B cell (primary cell): ENCODE results near the gene FBH1. TPM values are rescaled to one million over a fixed set of nuclear protein-coding genes. Genes with fewer than 3 reads are reported as not detected.

Experiments
- ATAC-seq: fragments of 200-7000 bp; cut with Tn5 transposase; one replicate; pipeline ENCODE4 v1.10.0; 2021; ENCODE audit warnings: low read depth, mild to moderate bottlenecking, moderate number of reproducible peaks, moderate library complexity
- CTCF ChIA-PET: fragments of 350-600 bp; sonication (Branson Sonifier 250); formaldehyde crosslinking; loops from one replicate; lab custom pipeline; 2021; ENCODE audit warnings: antibody characterized with exemption, inconsistent platforms; lab: Charles Lee
- POLR2A ChIA-PET: fragments of 350-600 bp; sonication (Branson Sonifier 250); formaldehyde crosslinking; loops from one replicate; lab custom pipeline; 2021; ENCODE audit warnings: antibody characterized with exemption; lab: Charles Lee
- DNase-seq: peaks from one replicate; pipeline ENCODE4 v3.0.0; 2013
- H2AFZ ChIP-seq: 2 replicates; pipeline ENCODE4 v1.6.1; 2012; ENCODE audit warnings: mild to moderate bottlenecking, low read depth, low read length; ENCODE audit not compliant: insufficient read depth, poor library complexity, severe bottlenecking
- H3K27ac ChIP-seq, 2 donors: 1 replicate in 1 of 2; 2 replicates in 1 of 2; pipeline ENCODE4 v1.5.1; 2012 to 2013; ENCODE audit warnings: low read length in 2 of 2, mild to moderate bottlenecking in 2 of 2, moderate library complexity in 1 of 2
- H3K27me3 ChIP-seq, 4 experiments: fragments of 200-600 bp in 1 of 4; sonication (generic) in 1 of 4; replicated peaks in 1 of 4; 1 replicate in 2 of 4; 2 replicates in 2 of 4; pipeline versions ENCODE4 v1.6.1 to v1.7.0; 2013 to 2016; ENCODE audit warnings: low read length in 3 of 4, mild to moderate bottlenecking in 2 of 4, mixed read lengths in 1 of 4, moderate library complexity in 1 of 4; ENCODE audit not compliant: insufficient read depth in 4 of 4, control insufficient read depth in 3 of 4; ENCODE audit errors: control extremely low read depth in 1 of 4
- H3K36me3 ChIP-seq, 2 experiments: replicated peaks in 1 of 2; 1 replicate in 1 of 2; 2 replicates in 1 of 2; pipeline versions ENCODE4 v1.6.1 to v1.7.1; 2013; ENCODE audit warnings: low read length in 1 of 2; ENCODE audit not compliant: insufficient read depth in 2 of 2, control insufficient read depth in 1 of 2; ENCODE audit errors: control extremely low read depth in 1 of 2, extremely low read depth in 1 of 2
- H3K4me1 ChIP-seq, 2 donors: fragments of 200-600 bp in 1 of 2; sonication (generic) in 1 of 2; 1 replicate in 1 of 2; 2 replicates in 1 of 2; pipeline versions ENCODE4 v1.5.1 to v1.6.1; 2013 to 2017; ENCODE audit warnings: low read length in 2 of 2; ENCODE audit not compliant: control insufficient read depth in 2 of 2, insufficient read depth in 2 of 2
- H3K4me2 ChIP-seq: replicated peaks from 2 replicates; pipeline ENCODE3; 2012; ENCODE audit warnings: mild to moderate bottlenecking, low read depth, low read length; ENCODE audit not compliant: poor library complexity, severe bottlenecking
- H3K4me3 ChIP-seq, 5 experiments: fragments of 200-600 bp in 1 of 5; sonication (generic) in 1 of 5; 1 replicate in 3 of 5; 2 replicates in 2 of 5; pipeline versions ENCODE4 v1.5.1 to v1.7.0; 2011 to 2016; ENCODE audit warnings: low read length in 4 of 5, mild to moderate bottlenecking in 4 of 5, low read depth in 2 of 5, control low read depth in 1 of 5, moderate library complexity in 1 of 5; ENCODE audit not compliant: insufficient read depth in 1 of 5; ENCODE audit errors: control extremely low read depth in 1 of 5, extremely low read depth in 1 of 5
- H3K79me2 ChIP-seq: fragments of 200-600 bp; sonication (generic); one replicate; pipeline ENCODE4 v1.6.0; 2016; ENCODE audit warnings: low read length; ENCODE audit not compliant: control insufficient read depth, insufficient read depth
- H3K9ac ChIP-seq: fragments of 200-600 bp; sonication (generic); 2 replicates; pipeline ENCODE4 v1.6.1; 2017; ENCODE audit warnings: mild to moderate bottlenecking, low read length, moderate library complexity
- H3K9me3 ChIP-seq, 3 donors: one replicate each; pipeline versions ENCODE4 v1.6.1 to v1.7.1; 2013; ENCODE audit warnings: low read length in 2 of 3; ENCODE audit not compliant: control insufficient read depth in 2 of 3, insufficient read depth in 1 of 3; ENCODE audit errors: control extremely low read depth in 1 of 3
- H4K20me1 ChIP-seq: 2 replicates; pipeline ENCODE4 v1.6.0; 2012; ENCODE audit warnings: mild to moderate bottlenecking, low read length; ENCODE audit not compliant: insufficient read depth, control insufficient read depth, poor library complexity, severe bottlenecking
- H3K27ac Mint-ChIP-seq: one replicate; pipeline ENCODE4 v1.8.0; 2021; ENCODE audit warnings: mixed read lengths
- H3K27me3 Mint-ChIP-seq: one replicate; pipeline ENCODE4 v1.8.0; 2021; ENCODE audit warnings: mixed read lengths
- H3K4me1 Mint-ChIP-seq: one replicate; pipeline ENCODE4 v1.8.0; 2021; ENCODE audit warnings: mixed read lengths
- H3K4me3 Mint-ChIP-seq: one replicate; pipeline ENCODE4 v1.8.0; 2021; ENCODE audit warnings: mixed read lengths
- H3K9me3 Mint-ChIP-seq: one replicate; pipeline ENCODE4 v1.8.0; 2022; ENCODE audit warnings: mixed read lengths; ENCODE audit not compliant: insufficient read depth
- CTCF ChIP-seq: fragments of 200-600 bp; IDR thresholded peaks from one replicate; pipeline ENCODE4 v1.8.0; 2022; ENCODE audit warnings: antibody characterized with exemption, mild to moderate bottlenecking
- EZH2 ChIP-seq: IDR thresholded peaks from 2 replicates; pipeline ENCODE4 v1.6.1; 2012; ENCODE audit warnings: borderline replicate concordance, low read depth, mild to moderate bottlenecking, moderate library complexity, low read length; ENCODE audit not compliant: insufficient read depth, poor library complexity, severe bottlenecking
- WGBS: methylation state at CpG from one replicate; pipeline ENCODE4 v1.1.5; 2013; ENCODE audit warnings: missing lambda C conversion rate; ENCODE audit not compliant: insufficient coverage; 5-methylcytosine and 5-hydroxymethylcytosine counted together
- intact Hi-C: fragments of 100-400 bp; cut with micrococcal nuclease; formaldehyde crosslinking; loops from one replicate; pipeline ENCODE4 v1.10.0; 2022
- polyA plus RNA-seq: library from polyadenylated mRNA; depleted of rRNA; stranded (reverse); fragments of >200 nt; gene quantifications from 2 replicates; pipeline ENCODE4 v1.2.3, GENCODE V29; 2012
- total RNA-seq, 2 donors: library from RNA; stranded (reverse); fragments of 120-200 nt in 1 of 2; gene quantifications; 1 replicate in 1 of 2; 2 replicates in 1 of 2; pipeline versions ENCODE4 v1.2.3 to v1.2.4, GENCODE V29; 2013 to 2022

Gene FBH1
- total and polyA plus RNA-seq, 2 donors (not counting 1 experiment from before 2014, with no cell fraction given): 86.4 to 129 TPM

GRCh38 chr10:5900247-5900646 is 10.2 kb downstream of the FBH1 start:
- 98% methylated on average over 13 of the region's 13 CpGs for WGBS
- no peak overlapping the region for H3K27ac ChIP-seq
- H3K27me3 Mint-ChIP-seq: no peaks in the 10 kb centered on the region
- H3K27me3 ChIP-seq: no peaks in the 10 kb centered on the region
- no peak overlapping the region for H2AFZ ChIP-seq
- H3K4me3 ChIP-seq: no peak overlapping the region
- peaks cover 0 to 8% (median 0%) of the 10 kb centered on the region in 3 donors for H3K9me3 ChIP-seq
- intact Hi-C loops: no loop called here
- ChIA-PET POLR2A (no interaction called here), CTCF (no interaction called here)
- no peak overlapping the region for H3K9ac ChIP-seq
- TF ChIP-seq CTCF: no peak
- TF ChIP-seq EZH2: no peak
- no peak overlapping the region for H3K4me3 Mint-ChIP-seq
- peaks cover 86% of the 10 kb centered on the region for H3K79me2 ChIP-seq
- no peaks in the 10 kb centered on the region for H3K9me3 Mint-ChIP-seq
- peaks cover 0 to 2% of the 10 kb centered on the region in 2 experiments for H3K36me3 ChIP-seq
- no peak for DNase-seq
- peaks cover 4% of the 10 kb centered on the region for H4K20me1 ChIP-seq
- ATAC-seq: no peak
- peaks cover 26 to 28% of the 10 kb centered on the region in 2 donors for H3K4me1 ChIP-seq
- H3K27ac Mint-ChIP-seq: no peak overlapping the region
- peaks cover 33% of the 10 kb centered on the region for H3K4me1 Mint-ChIP-seq
- no peak overlapping the region for H3K4me2 ChIP-seq

- peaks cover 15% of the 10 kb centered on the region for H3K4me1 Mint-ChIP-seq
- H3K27ac ChIP-seq: no peak overlapping the region
- H3K27me3 Mint-ChIP-seq: no peaks in the 10 kb centered on the region
- H4K20me1 ChIP-seq: peaks cover 4% of the 10 kb centered on the region
- intact Hi-C loops: no loop called here
- peaks cover under 1 to 12% of the 10 kb centered on the region in 2 experiments for H3K36me3 ChIP-seq
- no peak overlapping the region for H3K27ac Mint-ChIP-seq
- ChIA-PET POLR2A (interaction anchor here (0.6 to 0.7 kb wide), 2 partner anchors 12 to 77 kb away, joined by 3 read pairs; partner anchors contain the start of gene FBH1), CTCF (interaction anchor here (1.1 kb wide), 1 partner anchor 248 kb away, joined by 3 read pairs; no protein-coding TSS in a partner anchor)
- TF ChIP-seq CTCF (no peak), EZH2 (no peak)
- peaks cover 93% of the 10 kb centered on the region for H3K79me2 ChIP-seq
- peaks cover 5 to 7% of the 10 kb centered on the region in 2 donors for H3K4me1 ChIP-seq
- H3K4me3 ChIP-seq: no peak overlapping the region
- DNase-seq (no peak), ATAC-seq (no peak)
- no peak overlapping the region for H2AFZ ChIP-seq
- no peaks in the 10 kb centered on the region for H3K27me3 ChIP-seq
- no peak overlapping the region for H3K4me3 Mint-ChIP-seq
- H3K9ac ChIP-seq: no peak overlapping the region
- H3K4me2 ChIP-seq: no peak overlapping the region
- peaks cover 0 to 8% (median 0%) of the 10 kb centered on the region in 3 donors for H3K9me3 ChIP-seq
- no peaks in the 10 kb centered on the region for H3K9me3 Mint-ChIP-seq
- WGBS: 100% methylated on average over 3 of the region's 18 CpGs
These were observed 12.7 kb downstream of the FBH1 start for GRCh38 chr10:5902511-5903274.
